Smooth muscle cell (in vitro differentiated cells): ENCODE results near the gene MKRN2. TPM values are rescaled to one million over a fixed set of nuclear protein-coding genes. Genes with fewer than 3 reads are reported as not detected.

Experiments used
- DNase-seq: peaks from one replicate; lab custom pipeline; 2025; ENCODE audit not compliant: unreplicated experiment; lab: John Stamatoyannopoulos, UW
- H2AFZ ChIP-seq: fragments of 200-600 bp; sonication (generic); 2 replicates; pipeline ENCODE4 v1.6.0; 2016; ENCODE audit warnings: antibody characterized with exemption, low read depth, mild to moderate bottlenecking
- H3F3A ChIP-seq: fragments of 200-600 bp; sonication (generic); 2 replicates; pipeline ENCODE4 v1.6.0; 2017; ENCODE audit warnings: antibody characterized with exemption, low read depth
- H3K27ac ChIP-seq: fragments of 200-600 bp; sonication (generic); 2 replicates; pipeline ENCODE4 v1.5.1; 2016; ENCODE audit warnings: low read depth, mild to moderate bottlenecking
- H3K27me3 ChIP-seq: fragments of 200-600 bp; sonication (generic); 2 replicates; pipeline ENCODE4 v1.6.1; 2016; ENCODE audit warnings: low read depth, mild to moderate bottlenecking
- H3K36me3 ChIP-seq: fragments of 200-600 bp; sonication (generic); 2 replicates; pipeline ENCODE4 v1.5.1; 2016; ENCODE audit warnings: low read depth
- H3K4me1 ChIP-seq: fragments of 200-600 bp; sonication (generic); 2 replicates; pipeline ENCODE4 v1.5.1; 2016; ENCODE audit warnings: low read depth
- H3K4me2 ChIP-seq: fragments of 200-600 bp; sonication (generic); 2 replicates; pipeline ENCODE4 v1.6.0; 2016; ENCODE audit warnings: mild to moderate bottlenecking
- H3K4me3 ChIP-seq: fragments of 200-600 bp; sonication (generic); 2 replicates; pipeline ENCODE4 v1.5.1; 2016; ENCODE audit warnings: mild to moderate bottlenecking
- H3K79me2 ChIP-seq: fragments of 200-600 bp; sonication (generic); 2 replicates; pipeline ENCODE4 v1.6.0; 2016; ENCODE audit warnings: low read depth, mild to moderate bottlenecking
- H3K9ac ChIP-seq: fragments of 200-600 bp; sonication (generic); 2 replicates; pipeline ENCODE4 v1.6.0; 2016; ENCODE audit warnings: low read depth
- H3K9me3 ChIP-seq: fragments of 200-600 bp; sonication (generic); replicated peaks from 2 replicates; pipeline ENCODE4 v1.5.1; 2016; ENCODE audit warnings: low read depth
- H4K20me1 ChIP-seq: fragments of 200-600 bp; sonication (generic); 2 replicates; pipeline ENCODE4 v1.6.0; 2016; ENCODE audit warnings: low read depth
- CTCF ChIP-seq: fragments of 200-600 bp; sonication (generic); IDR thresholded peaks from 2 replicates; pipeline ENCODE4 v1.5.1; 2017; ENCODE audit warnings: borderline replicate concordance, mild to moderate bottlenecking, antibody characterized with exemption; ENCODE audit not compliant: insufficient read depth, poor library complexity, severe bottlenecking
- WGBS: methylation state at CpG from one replicate; pipeline ENCODE4 v1.1.7; 2016; ENCODE audit warnings: low lambda C conversion rate; 5-methylcytosine and 5-hydroxymethylcytosine counted together
- polyA plus RNA-seq: library from polyadenylated mRNA; unstranded; fragments of >200 nt; fragmentation: Nextera tagmentation; extraction: Ambion mirVana; gene quantifications from 2 replicates; pipeline ENCODE4 v1.2.1, GENCODE V29; 2016
- total RNA-seq: library from RNA; depleted of rRNA; stranded (reverse); fragments of >200 nt; gene quantifications from 2 replicates; pipeline ENCODE4 v1.2.3, GENCODE V29; 2014

The MKRN2 gene
- total and polyA plus RNA-seq, 2 experiments from 2014 or later: 29.3 to 36.6 TPM

- 92% methylated on average over 6 of the region's 6 CpGs for WGBS
- H3K9ac ChIP-seq: no peak overlapping the region
- H2AFZ ChIP-seq: no peak overlapping the region
- no peak overlapping the region for H3K27ac ChIP-seq
- H3K9me3 ChIP-seq: no peaks in the 10 kb centered on the region
- H3K36me3 ChIP-seq: peaks cover 22% of the 10 kb centered on the region
- H4K20me1 ChIP-seq: peaks cover 88% of the 10 kb centered on the region
- H3K4me3 ChIP-seq: no peak overlapping the region
- H3K27me3 ChIP-seq: no peaks in the 10 kb centered on the region
- TF ChIP-seq CTCF: no peak
- DNase-seq: no peak
- H3K4me1 ChIP-seq: no peaks in the 10 kb centered on the region
- no peaks in the 10 kb centered on the region for H3F3A ChIP-seq
- peaks cover 52% of the 10 kb centered on the region for H3K79me2 ChIP-seq
- no peak overlapping the region for H3K4me2 ChIP-seq
These were observed 55.8 kb downstream of the MKRN2 start for GRCh38 chr3:12612514-12613226.

- TF ChIP-seq CTCF: no peak
These were observed 56.4 kb downstream of the MKRN2 start for GRCh38 chr3:12613250-12613649.

GRCh38 chr3:12615266-12615665 lies 58.4 kb downstream of the MKRN2 start:
- Histone ChIP-seq H3K4me1 (no peaks in the 10 kb centered on the region), H2AFZ (no peak overlapping the region), H3K9me3 (no peaks in the 10 kb centered on the region), H3K79me2 (peaks cover 60% of the 10 kb centered on the region), H3K4me2 (no peak overlapping the region), H3K4me3 (no peak overlapping the region), H3K9ac (no peak overlapping the region), H3F3A (no peaks in the 10 kb centered on the region), H4K20me1 (peaks cover 96% of the 10 kb centered on the region), H3K27me3 (no peaks in the 10 kb centered on the region), H3K27ac (no peak overlapping the region), H3K36me3 (peaks cover 5% of the 10 kb centered on the region)
- TF ChIP-seq CTCF: no peak
- 96% methylated on average over 4 of the region's 4 CpGs for WGBS
- DNase-seq: no peak

More at GRCh38 chr3:12613250-12613649, 56.4 kb downstream of the MKRN2 start:
- H3K27ac ChIP-seq: no peak overlapping the region
- H3F3A ChIP-seq: no peaks in the 10 kb centered on the region
- H3K9ac ChIP-seq: no peak overlapping the region
- H3K9me3 ChIP-seq: no peaks in the 10 kb centered on the region
- no peaks in the 10 kb centered on the region for H3K27me3 ChIP-seq
- DNase-seq: no peak
- peaks cover 53% of the 10 kb centered on the region for H3K79me2 ChIP-seq
- peaks cover 17% of the 10 kb centered on the region for H3K36me3 ChIP-seq
- H3K4me1 ChIP-seq: no peaks in the 10 kb centered on the region
- WGBS: 85% methylated on average over 4 of the region's 4 CpGs
- H2AFZ ChIP-seq: no peak overlapping the region
- H3K4me3 ChIP-seq: no peak overlapping the region
- H4K20me1 ChIP-seq: peaks cover 92% of the 10 kb centered on the region
- H3K4me2 ChIP-seq: no peak overlapping the region

DNA sequence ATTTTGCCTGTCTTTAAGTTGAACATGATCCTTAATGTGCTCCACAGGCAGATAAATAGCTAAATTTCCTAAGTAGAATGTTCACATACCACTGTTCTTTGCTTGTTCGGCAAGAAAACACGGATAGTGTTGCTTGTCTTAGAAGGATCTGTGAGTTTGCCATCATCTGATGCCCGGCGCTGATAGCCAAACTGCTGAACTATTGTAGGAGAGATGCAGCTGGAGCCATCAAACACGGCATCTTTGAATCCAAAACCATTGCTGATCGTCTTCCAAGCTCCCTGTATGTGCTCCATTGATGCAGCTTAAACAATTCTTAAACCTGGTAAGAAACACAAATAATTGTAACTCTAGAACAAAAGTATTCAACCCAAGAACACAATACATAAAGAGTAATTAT lies 61.5 kb downstream of the MKRN2 start:
- Histone ChIP-seq H3K79me2 (peaks cover 81% of the 10 kb centered on the region), H3K36me3 (peaks cover 5% of the 10 kb centered on the region), H3K4me1 (no peaks in the 10 kb centered on the region), H3K4me3 (no peak overlapping the region), H4K20me1 (peaks cover 98% of the 10 kb centered on the region), H3K4me2 (no peak overlapping the region), H3F3A (no peaks in the 10 kb centered on the region), H3K27me3 (no peaks in the 10 kb centered on the region), H3K27ac (no peak overlapping the region), H3K9ac (no peak overlapping the region), H3K9me3 (no peaks in the 10 kb centered on the region), H2AFZ (no peak overlapping the region)
- no peak for DNase-seq
- TF ChIP-seq CTCF: no peak
- WGBS: 96% methylated on average over 6 of the region's 6 CpGs
